Posterior vena cava (tissue), 2 donors: ENCODE data around the gene TMEM163. TPM values are rescaled to one million over a fixed set of nuclear protein-coding genes. Genes with fewer than 3 reads are reported as not detected.

Source experiments
- DNase-seq: peaks from one replicate; pipeline ENCODE4 v3.0.0-alpha.2; 2020; ENCODE audit warnings: low spot score
- intact Hi-C, 2 donors: fragments of 100-400 bp; cut with DNase I; formaldehyde crosslinking; loops; one replicate each; pipeline versions ENCODE4 v1.14.1 to v1.14.2; 2022 to 2023
- total RNA-seq, 2 donors: library from RNA; stranded (reverse); fragmentation: NEBNext Ultra II Directional; extraction: Animal tissue kit (Norgen Biotek cat#: 25700); gene quantifications; one replicate each; pipeline ENCODE4 v1.2.1, GENCODE V29; 2021
- donor health status: DM: yes; HTN: yes; CAD: no.
- donor health status: DM: yes; HTN: yes; CAD: no.

The TMEM163 gene
- total RNA-seq, 2 donors from 2014 or later = 0.19 to 0.24 TPM

GRCh38 chr2:134435936-134436335, 282.9 kb downstream of the TMEM163 start:
- no peak for DNase-seq
- intact Hi-C loops = no loop called here

GRCh38 chr2:134435505-134435904, 283.3 kb downstream of the TMEM163 start:
- intact Hi-C loops = no loop called here
- no peak for DNase-seq

GRCh38 chr2:134433979-134434378, 284.8 kb downstream of the TMEM163 start:
- intact Hi-C loops = no loop called here
- DNase-seq = no peak

- intact Hi-C loops = no loop called here
- DNase-seq = no peak
These were observed 285.3 kb downstream of the TMEM163 start for GRCh38 chr2:134433469-134433868.

GRCh38 chr2:134432435-134432883, 286.3 kb downstream of the TMEM163 start:
- DNase-seq = no peak
- intact Hi-C loops = no loop called here

GRCh38 chr2:134431838-134432434, 286.9 kb downstream of the TMEM163 start:
- intact Hi-C loops = no loop called here
- no peak for DNase-seq

GRCh38 chr2:134429886-134430285, 288.9 kb downstream of the TMEM163 start:
- intact Hi-C loops = no loop called here
- no peak for DNase-seq

GRCh38 chr2:134426721-134427120, 292.1 kb downstream of the TMEM163 start:
- DNase-seq = no peak
- intact Hi-C loops = no loop called here

- intact Hi-C loops = no loop called here
- no peak for DNase-seq
These were observed 292.9 kb downstream of the TMEM163 start for GRCh38 chr2:134425724-134426496.

- intact Hi-C loops = no loop called here
- no peak for DNase-seq
These were observed 297.1 kb downstream of the TMEM163 start for GRCh38 chr2:134421556-134422328.

GRCh38 chr2:134420920-134421319, 297.9 kb downstream of the TMEM163 start:
- intact Hi-C loops = no loop called here
- no peak for DNase-seq

- DNase-seq = no peak
- intact Hi-C loops = no loop called here
These were observed 298.5 kb downstream of the TMEM163 start for GRCh38 chr2:134420259-134420658.

GRCh38 chr2:134417968-134418582, 300.7 kb downstream of the TMEM163 start:
- intact Hi-C loops = no loop called here
- DNase-seq = no peak

- intact Hi-C loops = no loop called here
- DNase-seq = no peak
These were observed 302.2 kb downstream of the TMEM163 start for GRCh38 chr2:134416637-134417036.

GRCh38 chr2:134416018-134416417, 302.8 kb downstream of the TMEM163 start:
- no peak for DNase-seq
- intact Hi-C loops = no loop called here

- intact Hi-C loops = loop anchor here (5.0 kb wide), 2 partner anchors 292 to 297 kb away; no protein-coding TSS in a partner anchor
- no peak for DNase-seq
These were observed 304.9 kb downstream of the TMEM163 start for GRCh38 chr2:134413912-134414311.

GRCh38 chr2:134413430-134413829, 305.4 kb downstream of the TMEM163 start:
- DNase-seq = no peak
- intact Hi-C loops = loop anchor here (5.0 kb wide), 2 partner anchors 291 to 296 kb away; no protein-coding TSS in a partner anchor

GRCh38 chr2:134412639-134412999, 306.2 kb downstream of the TMEM163 start:
- no peak for DNase-seq
- intact Hi-C loops = loop anchor here (5.0 kb wide), 2 partner anchors 290 to 295 kb away; no protein-coding TSS in a partner anchor

- intact Hi-C loops = loop anchor here (5.0 kb wide), 2 partner anchors 290 to 295 kb away; no protein-coding TSS in a partner anchor
- DNase-seq = no peak
These were observed 306.8 kb downstream of the TMEM163 start for GRCh38 chr2:134411828-134412638.
